NOMO-1 (cell line): ENCODE data around the gene BRD1.

ENCODE experiments used
- DNase-seq, 2 experiments: peaks; one replicate each; lab custom pipeline; 2025; ENCODE audit not compliant: unreplicated experiment in 2 of 2; lab: John Stamatoyannopoulos, UW

BRD1 gene

GRCh38 chr22:49754696-49755630, 72.7 kb downstream of the BRD1 start:
- no peak for DNase-seq

GRCh38 chr22:49753961-49754695, 73.5 kb downstream of the BRD1 start:
- DNase-seq = no peak

- DNase-seq = no peak
Observed at GRCh38 chr22:49753276-49753890, 74.3 kb downstream of the BRD1 start.

GRCh38 chr22:49752598-49753091, 75.0 kb downstream of the BRD1 start:
- no peak for DNase-seq

GRCh38 chr22:49751966-49752597, 75.6 kb downstream of the BRD1 start:
- DNase-seq = no peak

GRCh38 chr22:49751318-49751965, 76.2 kb downstream of the BRD1 start:
- DNase-seq = no peak

- DNase-seq = no peak
Observed at GRCh38 chr22:49749885-49750510, 77.7 kb downstream of the BRD1 start.

- DNase-seq = no peak
Observed at GRCh38 chr22:49749227-49749626, 78.4 kb downstream of the BRD1 start.

- DNase-seq = no peak
Observed at GRCh38 chr22:49748514-49748913, 79.2 kb downstream of the BRD1 start.

GRCh38 chr22:49747716-49748115, 80.0 kb downstream of the BRD1 start:
- no peak for DNase-seq

GRCh38 chr22:49747130-49747529, 80.5 kb downstream of the BRD1 start:
- no peak for DNase-seq

- no peak for DNase-seq
Observed at GRCh38 chr22:49746065-49746464, 81.6 kb downstream of the BRD1 start.

- no peak for DNase-seq
Observed at GRCh38 chr22:49740242-49740641, 87.4 kb downstream of the BRD1 start.

- DNase-seq = no peak
Observed at GRCh38 chr22:49739138-49739537, 88.5 kb downstream of the BRD1 start.

GRCh38 chr22:49738566-49738965, 89.1 kb downstream of the BRD1 start:
- no peak for DNase-seq

GRCh38 chr22:49738006-49738405, 89.7 kb downstream of the BRD1 start:
- no peak for DNase-seq

- no peak for DNase-seq
Observed at GRCh38 chr22:49737101-49737551, 90.5 kb downstream of the BRD1 start.

- DNase-seq = no peak
Observed at GRCh38 chr22:49736538-49736937, 91.1 kb downstream of the BRD1 start.

GRCh38 chr22:49735901-49736421, 91.7 kb downstream of the BRD1 start:
- DNase-seq = no peak
